DLD1 (cell line): Measurements from ENCODE around the gene NCBP2.

Experiments
- in situ Hi-C: cut with HindIII; loops from 2 replicates; pipeline ENCODE4 v1.10.0; 2017; ENCODE audit warnings: low sequenced_read_pairs

The NCBP2 gene

GRCh38 chr3:196942915-196943277, 568 bp upstream of the NCBP2 start:
- in situ Hi-C loops = loop anchor here (10.0 kb wide), 1 partner anchor 82 kb away; the partner anchor contains the start of gene MELTF

GRCh38 chr3:196941729-196942225, 551 bp downstream of the NCBP2 start:
- in situ Hi-C loops = loop anchor here (10.0 kb wide), 1 partner anchor 83 kb away; the partner anchor contains the start of gene MELTF

- in situ Hi-C loops = no loop called here
Measured at GRCh38 chr3:196938576-196938975, 3.8 kb downstream of the NCBP2 start.

GRCh38 chr3:196938124-196938523, 4.2 kb downstream of the NCBP2 start:
- in situ Hi-C loops = no loop called here

GRCh38 chr3:196936288-196936687, 6.0 kb downstream of the NCBP2 start:
- in situ Hi-C loops = no loop called here

GRCh38 chr3:196932600-196932999, 9.7 kb downstream of the NCBP2 start:
- in situ Hi-C loops = no loop called here

- in situ Hi-C loops = no loop called here
Measured at GRCh38 chr3:196931828-196932587, 10.3 kb downstream of the NCBP2 start.

GRCh38 chr3:196931157-196931556, 11.2 kb downstream of the NCBP2 start:
- in situ Hi-C loops = no loop called here

- in situ Hi-C loops = no loop called here
Measured at GRCh38 chr3:196927571-196928453, 14.5 kb downstream of the NCBP2 start.

- in situ Hi-C loops = no loop called here
Measured at GRCh38 chr3:196920733-196921132, 21.6 kb downstream of the NCBP2 start.

GRCh38 chr3:196918968-196919367, 23.4 kb downstream of the NCBP2 start:
- in situ Hi-C loops = no loop called here

- in situ Hi-C loops = no loop called here
Measured at GRCh38 chr3:196916995-196917394, 25.3 kb downstream of the NCBP2 start.

GRCh38 chr3:196916221-196916620, 26.1 kb downstream of the NCBP2 start:
- in situ Hi-C loops = no loop called here

GRCh38 chr3:196915375-196915774, 27.0 kb downstream of the NCBP2 start:
- in situ Hi-C loops = no loop called here

- in situ Hi-C loops = no loop called here
Measured at GRCh38 chr3:196914866-196915265, 27.5 kb downstream of the NCBP2 start.

GRCh38 chr3:196903740-196904139, 38.6 kb downstream of the NCBP2 start:
- in situ Hi-C loops = no loop called here

GRCh38 chr3:196902296-196902695, 40.0 kb downstream of the NCBP2 start:
- in situ Hi-C loops = no loop called here

- in situ Hi-C loops = no loop called here
Measured at GRCh38 chr3:196901768-196902167, 40.6 kb downstream of the NCBP2 start.

GRCh38 chr3:196896229-196896628, 46.1 kb downstream of the NCBP2 start:
- in situ Hi-C loops = no loop called here

GRCh38 chr3:196894557-196895295, 47.6 kb downstream of the NCBP2 start:
- in situ Hi-C loops = no loop called here
